Activated naive CD4-positive, alpha-beta T cell treated with anti-CD3 and anti-CD28 coated beads, Interleukin-2, amount 10 ng/mL, durations not matched to agents 7 days and 5 days (primary cell): ENCODE measurements around the gene TNFRSF8.

ENCODE experiments used
- CTCF ChIA-PET: fragments of 350-600 bp; sonication (Branson Sonifier 250); formaldehyde crosslinking; loops from one replicate; lab custom pipeline; 2021; ENCODE audit warnings: antibody characterized with exemption; lab: Charles Lee
- DNase-seq: peaks from one replicate; pipeline ENCODE4 v3.0.0-alpha.2; 2020
- H3K27ac Mint-ChIP-seq: one replicate; pipeline ENCODE4 v1.8.0; 2021; ENCODE audit warnings: mild to moderate bottlenecking, moderate library complexity, mixed read lengths
- H3K27me3 Mint-ChIP-seq: one replicate; pipeline ENCODE4 v1.8.0; 2021; ENCODE audit warnings: mild to moderate bottlenecking, mixed read lengths
- H3K36me3 Mint-ChIP-seq: one replicate; pipeline ENCODE4 v1.8.0; 2021; ENCODE audit warnings: mixed read lengths
- H3K4me1 Mint-ChIP-seq: one replicate; pipeline ENCODE4 v1.8.0; 2021; ENCODE audit warnings: mixed read lengths
- H3K4me3 Mint-ChIP-seq: one replicate; pipeline ENCODE4 v1.8.0; 2021; ENCODE audit warnings: mild to moderate bottlenecking, moderate library complexity, mixed read lengths
- H3K9me3 Mint-ChIP-seq: one replicate; pipeline ENCODE4 v1.8.0; 2021; ENCODE audit warnings: mixed read lengths

TNFRSF8 gene

GRCh38 chr1:12063141-12064072 is at the start of gene TNFRSF8:
TSS of gene TNFRSF8 (plus strand) at chr1:12063303. CDS start at chr1:12063599, 296 bp downstream.
- Mint-ChIP-seq H3K4me3 (peak within 1 kb of the TSS; percentile 68), H3K27me3 (peaks cover 78% of the 10 kb centered on the region), H3K9me3 (no peaks in the 10 kb centered on the region), H3K4me1 (peaks cover 54% of the 10 kb centered on the region), H3K36me3 (no peaks in the 10 kb centered on the region), H3K27ac (no peak within 1 kb of the TSS)
- peak; percentile 62 for DNase-seq
- CTCF ChIA-PET, result interaction anchor here (1.1 kb wide), 1 partner anchor 13 kb away, joined by 5 read pairs; no protein-coding TSS in a partner anchor

DNA sequence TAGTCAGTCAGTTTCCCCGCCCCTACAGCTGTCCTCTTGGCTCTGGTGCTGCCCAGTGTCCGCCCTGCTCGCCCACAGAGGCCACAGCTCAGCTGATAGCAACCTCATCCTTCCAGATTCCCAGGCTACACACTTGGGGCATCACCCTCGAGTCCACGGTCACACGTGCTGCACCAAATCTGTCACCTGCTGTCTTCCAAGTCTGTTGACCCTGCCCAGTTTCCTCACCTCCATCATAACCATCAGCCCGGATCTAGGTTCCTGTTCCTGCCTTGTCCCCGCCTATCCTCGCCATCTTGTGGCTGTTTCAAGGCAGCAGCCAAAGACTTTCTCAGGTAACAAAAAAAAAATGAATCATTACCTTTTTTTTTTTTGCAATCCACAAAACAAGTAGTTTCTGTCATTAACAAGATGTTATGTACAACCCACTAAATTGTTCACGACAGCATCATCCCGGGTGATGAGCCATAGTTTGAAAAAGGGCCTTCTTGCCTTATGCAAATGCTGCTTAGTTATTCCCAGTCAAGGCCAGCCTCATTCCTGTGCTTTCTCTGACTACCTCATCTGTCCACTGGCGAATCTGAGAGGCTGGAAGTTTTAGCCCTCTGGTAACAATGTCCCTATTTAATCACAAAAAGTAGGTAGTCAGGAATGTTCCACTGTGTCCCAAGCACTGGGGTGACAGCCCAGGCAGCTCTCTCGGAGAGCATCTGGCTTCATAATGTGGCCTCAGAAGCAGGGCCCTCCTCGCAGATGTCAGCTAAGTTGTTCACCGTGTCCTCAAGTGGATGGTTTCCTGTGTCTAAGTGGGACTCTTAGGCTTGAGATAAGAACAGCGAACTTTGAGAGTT is 48.7 kb upstream of the TNFRSF8 start:
- no peaks in the 10 kb centered on the region for H3K9me3 Mint-ChIP-seq
- H3K4me1 Mint-ChIP-seq, result peaks cover 41% of the 10 kb centered on the region
- peak overlapping the region; percentile 85 for H3K27ac Mint-ChIP-seq
- no peaks in the 10 kb centered on the region for H3K27me3 Mint-ChIP-seq
- peak overlapping the region; percentile 1 for H3K4me3 Mint-ChIP-seq
- CTCF ChIA-PET, result interaction anchor here (0.9 to 1.3 kb wide), 2 partner anchors 13 to 14 kb away, joined by 3 read pairs; no protein-coding TSS in a partner anchor
- no peak for DNase-seq
- peaks cover 37% of the 10 kb centered on the region for H3K36me3 Mint-ChIP-seq

- Mint-ChIP-seq H3K4me3 (no peak overlapping the region), H3K36me3 (peaks cover 33% of the 10 kb centered on the region), H3K27me3 (no peaks in the 10 kb centered on the region), H3K9me3 (no peaks in the 10 kb centered on the region), H3K27ac (no peak overlapping the region), H3K4me1 (peaks cover 44% of the 10 kb centered on the region)
- CTCF ChIA-PET, result no interaction called here
- DNase-seq, result no peak
These were observed 48.1 kb upstream of the TNFRSF8 start for GRCh38 chr1:12015001-12015491.

DNA sequence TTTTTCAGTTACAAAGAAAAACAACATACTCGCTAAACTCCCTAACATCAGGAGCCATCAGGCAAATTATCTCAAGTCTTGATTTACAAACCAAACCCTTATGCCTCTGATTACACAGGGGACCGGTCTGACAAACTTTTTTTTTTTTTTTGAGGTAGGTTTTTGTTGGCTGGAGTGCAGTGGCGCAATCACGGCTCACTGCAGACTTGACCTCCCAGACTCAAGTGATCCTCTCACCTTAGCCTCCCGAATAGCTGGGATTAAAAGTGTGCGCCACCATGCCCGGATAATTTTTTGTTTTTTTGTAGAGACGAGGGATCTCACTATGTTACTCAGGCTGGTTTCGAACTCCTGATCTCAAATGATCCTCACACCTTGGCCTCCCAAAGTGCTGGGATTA is 47.6 kb upstream of the TNFRSF8 start:
- Mint-ChIP-seq H3K27me3 (no peaks in the 10 kb centered on the region), H3K4me3 (no peak overlapping the region), H3K4me1 (peaks cover 48% of the 10 kb centered on the region), H3K9me3 (no peaks in the 10 kb centered on the region), H3K27ac (no peak overlapping the region), H3K36me3 (peaks cover 30% of the 10 kb centered on the region)
- CTCF ChIA-PET, result interaction anchor here (1.1 kb wide), 1 partner anchor 38 kb away, joined by 3 read pairs; no protein-coding TSS in a partner anchor
- DNase-seq, result no peak

GRCh38 chr1:12016182-12016581 is 46.9 kb upstream of the TNFRSF8 start:
- Mint-ChIP-seq H3K36me3 (peaks cover 23% of the 10 kb centered on the region), H3K9me3 (no peaks in the 10 kb centered on the region), H3K27ac (no peak overlapping the region), H3K4me1 (peaks cover 52% of the 10 kb centered on the region), H3K4me3 (no peak overlapping the region), H3K27me3 (no peaks in the 10 kb centered on the region)
- CTCF ChIA-PET, result interaction anchor here (0.6 to 1.1 kb wide), 3 partner anchors 37 to 740 kb away, joined by 3 to 6 read pairs (median 3); no protein-coding TSS in a partner anchor
- no peak for DNase-seq

- Mint-ChIP-seq H3K4me1 (peaks cover 24% of the 10 kb centered on the region), H3K27me3 (no peaks in the 10 kb centered on the region), H3K9me3 (no peaks in the 10 kb centered on the region), H3K4me3 (peak overlapping the region; percentile 78), H3K36me3 (peaks cover 19% of the 10 kb centered on the region), H3K27ac (peak overlapping the region; percentile 81)
- CTCF ChIA-PET, result interaction anchor here (0.7 to 1.7 kb wide), 4 partner anchors 11 to 99 kb away, joined by 3 to 5 read pairs (median 4); no protein-coding TSS in a partner anchor
- DNase-seq, result no peak
These were observed 43.1 kb upstream of the TNFRSF8 start for GRCh38 chr1:12019858-12020509.

- Mint-ChIP-seq H3K27ac (no peak overlapping the region), H3K4me3 (no peak overlapping the region), H3K27me3 (no peaks in the 10 kb centered on the region), H3K9me3 (no peaks in the 10 kb centered on the region), H3K36me3 (peaks cover 30% of the 10 kb centered on the region), H3K4me1 (peaks cover 17% of the 10 kb centered on the region)
- DNase-seq, result no peak
- CTCF ChIA-PET, result interaction anchor here (1.7 kb wide), 2 partner anchors 10 to 58 kb away, joined by 4 read pairs; no protein-coding TSS in a partner anchor
These were observed 41.5 kb upstream of the TNFRSF8 start for GRCh38 chr1:12021616-12022015.

DNA sequence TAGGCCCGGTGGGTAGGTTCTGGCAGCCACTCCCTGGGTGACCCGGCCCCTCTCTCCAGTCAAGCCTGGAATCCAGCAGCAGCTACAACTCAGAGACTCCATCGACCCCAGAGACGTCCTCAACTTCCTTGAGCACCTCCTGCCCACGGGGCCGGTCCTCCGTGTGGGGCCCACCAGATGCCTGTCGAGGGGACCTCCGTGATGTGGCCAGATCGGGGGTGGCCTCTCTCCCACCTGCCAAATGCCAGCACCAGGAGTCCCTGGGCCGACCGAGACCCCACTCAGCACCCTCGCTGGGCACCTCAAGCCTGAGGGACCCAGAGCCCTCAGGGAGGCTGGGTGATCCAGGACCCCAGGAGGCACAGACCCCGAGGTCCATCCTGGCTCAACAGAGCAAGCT is 41.1 kb upstream of the TNFRSF8 start:
- peaks cover 17% of the 10 kb centered on the region for H3K4me1 Mint-ChIP-seq
- no peak for DNase-seq
- H3K9me3 Mint-ChIP-seq, result no peaks in the 10 kb centered on the region
- CTCF ChIA-PET, result interaction anchor here (0.6 to 1.7 kb wide), 2 partner anchors 11 to 114 kb away, joined by 3 to 4 read pairs; no protein-coding TSS in a partner anchor
- no peaks in the 10 kb centered on the region for H3K27me3 Mint-ChIP-seq
- peaks cover 33% of the 10 kb centered on the region for H3K36me3 Mint-ChIP-seq
- H3K4me3 Mint-ChIP-seq, result no peak overlapping the region
- no peak overlapping the region for H3K27ac Mint-ChIP-seq

GRCh38 chr1:12026586-12026985 is 36.5 kb upstream of the TNFRSF8 start:
- no peaks in the 10 kb centered on the region for H3K9me3 Mint-ChIP-seq
- no peaks in the 10 kb centered on the region for H3K27me3 Mint-ChIP-seq
- no peak for DNase-seq
- no peak overlapping the region for H3K4me3 Mint-ChIP-seq
- peaks cover 43% of the 10 kb centered on the region for H3K36me3 Mint-ChIP-seq
- CTCF ChIA-PET, result no interaction called here
- peak overlapping the region; percentile 72 for H3K27ac Mint-ChIP-seq
- no peaks in the 10 kb centered on the region for H3K4me1 Mint-ChIP-seq

GRCh38 chr1:12028248-12028647 is 34.9 kb upstream of the TNFRSF8 start:
- Mint-ChIP-seq H3K9me3 (no peaks in the 10 kb centered on the region), H3K36me3 (peaks cover 35% of the 10 kb centered on the region), H3K4me1 (no peaks in the 10 kb centered on the region), H3K27me3 (no peaks in the 10 kb centered on the region), H3K27ac (no peak overlapping the region), H3K4me3 (no peak overlapping the region)
- CTCF ChIA-PET, result interaction anchor here (0.8 to 1.6 kb wide), 2 partner anchors 28 to 79 kb away, joined by 3 to 6 read pairs; no protein-coding TSS in a partner anchor
- no peak for DNase-seq

- Mint-ChIP-seq H3K36me3 (peaks cover 33% of the 10 kb centered on the region), H3K27ac (no peak overlapping the region), H3K9me3 (no peaks in the 10 kb centered on the region), H3K4me1 (no peaks in the 10 kb centered on the region), H3K4me3 (no peak overlapping the region), H3K27me3 (no peaks in the 10 kb centered on the region)
- CTCF ChIA-PET, result interaction anchor here (1.6 kb wide), 1 partner anchor 29 kb away, joined by 6 read pairs; no protein-coding TSS in a partner anchor
- no peak for DNase-seq
These were observed 34.1 kb upstream of the TNFRSF8 start for GRCh38 chr1:12028957-12029511.

DNA sequence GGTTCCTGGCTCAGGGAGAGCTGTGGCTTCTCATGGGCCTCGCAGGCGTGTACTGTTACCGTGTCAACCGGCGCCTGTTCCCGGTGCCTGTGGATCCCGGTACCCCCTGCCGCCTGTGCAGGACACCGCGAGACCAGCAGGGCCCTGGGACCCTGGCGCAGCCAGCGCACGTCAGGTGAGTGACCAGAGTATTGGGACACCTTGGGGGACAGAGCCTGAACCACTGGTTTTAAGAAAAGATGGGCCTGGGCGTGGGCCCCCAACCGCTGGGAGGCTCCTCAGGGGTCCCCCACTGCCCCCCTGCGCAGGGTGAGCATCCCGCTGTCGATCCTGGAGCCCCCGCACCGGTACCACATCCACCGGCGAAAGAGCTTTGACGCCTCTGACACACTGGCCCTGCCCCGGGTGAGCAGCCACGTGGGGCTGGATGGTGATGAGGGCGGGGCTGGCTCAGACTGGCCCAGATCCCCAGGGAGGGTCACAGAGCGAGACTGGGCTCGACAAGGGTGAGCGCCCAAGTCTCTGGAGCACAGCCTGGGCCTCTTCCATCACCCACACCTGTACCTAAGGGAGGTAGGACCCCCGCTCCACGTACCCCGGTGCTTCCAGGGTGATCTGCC is 33.3 kb upstream of the TNFRSF8 start:
- H3K36me3 Mint-ChIP-seq, result peaks cover 27% of the 10 kb centered on the region
- CTCF ChIA-PET, result interaction anchor here (1.1 to 1.9 kb wide), 6 partner anchors 10 to 192 kb away, joined by 4 to 9 read pairs (median 4); no protein-coding TSS in a partner anchor
- H3K27ac Mint-ChIP-seq, result no peak overlapping the region
- no peak for DNase-seq
- H3K9me3 Mint-ChIP-seq, result no peaks in the 10 kb centered on the region
- no peaks in the 10 kb centered on the region for H3K27me3 Mint-ChIP-seq
- no peaks in the 10 kb centered on the region for H3K4me1 Mint-ChIP-seq
- H3K4me3 Mint-ChIP-seq, result no peak overlapping the region
